NCI-H146 treated with DMSO at 0.1 percent for 48 hours (cell line): ENCODE measurements around the gene RASGRP3.

Experiments
- DNase-seq: peaks from one replicate; lab custom pipeline; 2025; ENCODE audit not compliant: unreplicated experiment; lab: John Stamatoyannopoulos, UW

Gene RASGRP3

GRCh38 chr2:33518929-33519328, 42.5 kb downstream of the RASGRP3 start:
- DNase-seq: no peak

- no peak for DNase-seq
These were observed 45.4 kb downstream of the RASGRP3 start for GRCh38 chr2:33521791-33522281.

- no peak for DNase-seq
These were observed 46.1 kb downstream of the RASGRP3 start for GRCh38 chr2:33522576-33522975.

- no peak for DNase-seq
These were observed 49.2 kb downstream of the RASGRP3 start for GRCh38 chr2:33525666-33526065.

- DNase-seq: no peak
These were observed 49.7 kb downstream of the RASGRP3 start for GRCh38 chr2:33526132-33526531.

GRCh38 chr2:33526921-33527320, 50.5 kb downstream of the RASGRP3 start:
- no peak for DNase-seq

GRCh38 chr2:33528441-33528950, 52.0 kb downstream of the RASGRP3 start:
- no peak for DNase-seq

GRCh38 chr2:33529771-33530481, 53.5 kb downstream of the RASGRP3 start:
- DNase-seq: no peak

GRCh38 chr2:33530690-33531548, 54.5 kb downstream of the RASGRP3 start:
- DNase-seq: no peak

- no peak for DNase-seq
These were observed 55.2 kb downstream of the RASGRP3 start for GRCh38 chr2:33531549-33532059.

GRCh38 chr2:33532146-33532545, 55.7 kb downstream of the RASGRP3 start:
- DNase-seq: no peak

- DNase-seq: no peak
These were observed 56.5 kb downstream of the RASGRP3 start for GRCh38 chr2:33532966-33533365.

GRCh38 chr2:33535421-33535820, 59.0 kb downstream of the RASGRP3 start:
- DNase-seq: no peak

GRCh38 chr2:33541243-33541642, 64.8 kb downstream of the RASGRP3 start:
- DNase-seq: no peak

- no peak for DNase-seq
These were observed 73.8 kb downstream of the RASGRP3 start for GRCh38 chr2:33550206-33550605.

GRCh38 chr2:33552758-33553461, 76.5 kb downstream of the RASGRP3 start:
- DNase-seq: no peak

- no peak for DNase-seq
These were observed 79.2 kb downstream of the RASGRP3 start for GRCh38 chr2:33555681-33556080.

- DNase-seq: no peak
These were observed 82.9 kb downstream of the RASGRP3 start for GRCh38 chr2:33559328-33559727.

GRCh38 chr2:33560017-33560416, 83.6 kb downstream of the RASGRP3 start:
- no peak for DNase-seq

- no peak for DNase-seq
These were observed 85.4 kb downstream of the RASGRP3 start for GRCh38 chr2:33561872-33562271.

- no peak for DNase-seq
These were observed 94.2 kb downstream of the RASGRP3 start for GRCh38 chr2:33570681-33571080.
